HG02840 (cell line): Measurements from ENCODE around the gene PLAGL2.
"Not testable (repeated sequence)": the region's sequence is repeated elsewhere in the genome, so short reads cannot be mapped to it uniquely, and the experiment has no call there.

ENCODE experiments used
- ATAC-seq: cut with Tn5 transposase; IDR thresholded peaks from one replicate; pipeline ENCODE4 v1.9.1; 2021; ENCODE audit warnings: mild to moderate bottlenecking, moderate library complexity, moderate number of reproducible peaks; ENCODE audit not compliant: unreplicated experiment, low FRiP score

Gene PLAGL2

DNA sequence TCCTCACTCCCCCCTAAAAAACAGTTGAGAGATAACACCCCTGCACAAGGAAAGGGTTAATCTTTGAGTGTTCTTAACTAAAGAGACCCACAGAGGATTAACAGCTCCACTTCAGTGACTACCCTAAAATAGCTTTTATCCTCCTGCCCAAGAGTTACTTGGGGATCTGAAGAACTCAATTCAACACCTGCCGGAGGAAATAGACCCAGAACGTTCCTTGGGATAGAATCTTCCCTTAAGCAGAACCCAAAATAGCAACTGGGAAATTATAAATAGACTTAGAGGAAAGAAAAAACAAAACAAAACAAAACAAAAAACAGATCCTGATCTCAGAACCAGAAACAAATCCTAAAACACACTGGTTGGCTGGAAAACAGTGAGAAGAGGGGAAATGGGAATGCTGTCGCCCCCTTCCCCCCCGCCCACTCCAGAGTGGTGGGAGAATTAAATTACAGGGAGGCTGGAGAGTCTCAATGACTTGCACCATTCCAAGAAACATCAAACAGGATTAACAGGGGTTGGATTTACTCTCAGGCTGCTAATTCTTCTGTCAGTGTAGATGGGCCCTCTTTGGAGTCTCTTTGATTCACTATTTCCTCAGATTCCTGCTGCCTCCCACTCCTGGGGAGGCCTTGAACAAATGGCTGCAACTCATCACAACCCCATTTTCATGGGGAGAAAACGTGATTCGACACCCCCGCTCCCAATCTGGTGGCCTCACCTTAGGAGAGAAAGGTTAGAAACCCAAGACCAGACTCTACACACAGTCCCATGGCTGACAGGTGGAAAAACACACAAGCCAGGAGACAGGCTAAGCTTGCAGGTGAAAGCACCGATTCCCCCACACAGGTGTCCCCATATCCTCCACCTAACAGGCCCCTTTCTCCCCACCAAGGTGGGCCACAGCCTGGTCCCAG lies 1.4 kb downstream of the PLAGL2 start:
- no peak for ATAC-seq

DNA sequence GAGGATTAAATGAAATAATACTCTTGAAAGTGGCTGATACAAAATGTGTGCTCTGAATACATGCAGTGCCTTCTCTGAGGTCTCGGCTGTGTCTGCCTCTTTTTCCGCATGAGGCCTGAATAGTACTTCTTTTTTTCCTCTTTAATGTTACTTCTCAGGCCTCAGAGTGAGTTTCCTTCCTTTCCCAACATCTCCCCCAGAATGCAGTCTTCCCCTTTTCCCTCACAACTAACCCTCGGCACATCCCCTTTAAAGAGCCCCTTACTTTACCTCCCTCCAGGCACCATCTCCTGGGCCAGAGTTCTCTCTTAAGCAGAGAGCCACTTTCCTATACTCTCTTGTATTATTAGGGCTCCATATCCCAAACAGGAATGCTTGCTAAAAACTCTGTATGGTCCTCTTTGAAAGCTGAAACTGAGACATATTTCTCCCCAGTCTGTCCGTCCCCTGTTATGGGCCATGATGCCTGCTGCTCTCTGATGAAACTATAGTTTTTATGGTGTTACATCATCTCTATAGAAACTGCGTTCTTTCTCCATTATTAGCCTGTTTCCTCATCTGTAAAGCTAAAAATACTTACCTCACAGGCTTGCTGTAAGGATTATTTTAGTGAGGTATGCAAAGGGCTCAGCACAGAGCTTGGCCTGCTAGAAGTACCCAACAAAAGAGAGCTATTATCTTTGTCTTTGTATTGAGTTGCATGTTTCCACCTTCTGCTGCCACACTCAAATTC lies 2.3 kb downstream of the PLAGL2 start:
- no peak for ATAC-seq

DNA sequence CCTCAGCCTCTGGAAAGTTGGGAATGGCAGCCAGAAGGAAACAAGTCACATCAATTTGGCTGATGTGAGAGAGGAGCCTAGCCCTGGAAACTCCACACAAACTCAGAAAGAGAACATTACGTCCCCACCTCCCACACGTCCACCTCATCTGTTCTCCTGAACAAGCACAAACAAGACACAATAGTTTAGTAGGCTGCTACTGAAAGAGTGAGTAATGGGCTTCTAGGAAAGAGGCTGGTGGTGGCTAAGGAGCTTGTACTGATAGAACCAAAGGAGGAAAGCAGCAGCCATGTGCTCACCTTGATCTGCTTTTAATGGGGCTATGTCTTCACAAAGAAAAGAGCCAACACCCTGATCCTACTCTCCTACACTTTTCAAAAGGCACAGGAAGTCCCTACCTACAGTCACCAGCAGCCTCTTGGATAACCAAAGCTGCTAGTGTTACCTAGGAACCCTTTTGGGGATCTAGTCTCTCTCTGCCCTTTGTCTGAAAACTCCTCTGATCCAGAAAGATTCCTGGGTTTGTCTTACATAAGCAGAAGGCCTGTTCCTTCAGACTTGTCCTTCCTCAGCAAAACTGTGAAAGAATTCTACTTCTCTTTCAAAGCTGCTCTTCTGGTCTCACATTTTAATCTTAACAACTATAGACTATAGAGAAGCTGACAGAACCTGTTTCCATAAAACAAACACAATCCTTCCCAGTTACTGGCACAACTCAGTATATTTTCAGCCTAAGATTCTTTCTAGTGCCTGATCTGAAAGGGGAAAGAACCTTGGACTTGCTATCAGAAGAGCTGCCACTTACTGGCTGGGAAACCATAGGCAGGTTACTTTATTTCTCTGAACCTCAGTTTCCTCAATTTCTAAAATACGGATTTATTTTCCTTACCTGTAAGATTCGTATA lies 3.1 kb downstream of the PLAGL2 start:
- ATAC-seq, result no peak

DNA sequence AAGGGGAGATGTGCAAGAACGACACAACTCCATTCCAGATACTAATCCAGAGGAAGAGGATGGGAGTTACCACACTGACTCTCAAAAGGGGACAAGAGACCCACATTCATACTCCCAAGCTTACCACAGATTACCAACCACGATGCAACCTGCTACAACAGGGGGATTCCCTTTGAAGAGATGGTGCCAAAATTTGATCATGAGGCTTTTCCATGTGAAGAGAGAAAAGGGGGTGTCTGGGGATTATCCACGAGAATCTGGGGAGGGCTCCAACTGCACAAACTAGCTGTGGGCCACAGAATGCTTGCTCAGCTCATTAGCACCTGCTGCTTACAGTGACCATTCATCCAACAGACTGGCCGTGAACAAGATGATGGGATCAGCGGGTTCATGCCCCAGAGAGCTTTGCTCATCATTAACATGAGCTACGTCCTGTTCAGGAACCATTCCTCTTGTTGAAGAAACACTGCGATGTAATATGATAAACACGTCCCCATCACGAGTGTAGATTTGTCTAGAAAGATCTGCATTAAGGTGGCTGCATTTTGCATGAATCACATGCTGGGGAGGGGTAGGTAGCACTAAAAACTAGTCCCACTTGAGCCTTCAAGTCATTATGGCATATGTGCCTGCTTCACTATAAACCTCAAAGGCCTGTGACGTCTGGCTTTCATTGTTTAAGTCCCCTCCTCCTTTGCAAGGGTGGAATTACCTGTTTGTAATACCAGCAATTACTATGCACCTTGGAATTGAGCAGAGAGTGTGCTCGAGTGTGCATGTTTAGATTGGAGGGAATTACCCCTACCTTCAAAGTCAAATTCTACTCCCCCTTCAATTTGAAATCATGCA lies 4.0 kb downstream of the PLAGL2 start:
- no peak for ATAC-seq

DNA sequence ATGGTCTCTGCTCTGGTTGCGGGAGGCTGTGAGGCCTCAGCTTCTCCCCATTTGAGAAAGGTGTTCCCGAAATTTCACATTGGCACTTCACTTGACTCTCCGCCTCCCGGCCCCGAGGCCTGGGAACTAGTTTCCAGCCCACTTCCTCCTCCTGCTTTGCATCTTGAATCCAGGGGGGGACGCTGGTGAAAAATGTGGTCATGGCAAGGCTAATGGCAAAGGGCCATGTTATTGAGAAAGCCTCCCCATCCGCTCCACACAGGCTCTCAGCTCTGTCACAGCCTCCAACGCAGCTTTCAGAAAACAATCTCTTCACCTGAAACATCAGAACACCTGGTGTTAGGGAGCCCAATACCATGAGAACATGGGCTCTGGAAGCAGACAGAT lies 5.6 kb downstream of the PLAGL2 start:
- ATAC-seq, result no peak

DNA sequence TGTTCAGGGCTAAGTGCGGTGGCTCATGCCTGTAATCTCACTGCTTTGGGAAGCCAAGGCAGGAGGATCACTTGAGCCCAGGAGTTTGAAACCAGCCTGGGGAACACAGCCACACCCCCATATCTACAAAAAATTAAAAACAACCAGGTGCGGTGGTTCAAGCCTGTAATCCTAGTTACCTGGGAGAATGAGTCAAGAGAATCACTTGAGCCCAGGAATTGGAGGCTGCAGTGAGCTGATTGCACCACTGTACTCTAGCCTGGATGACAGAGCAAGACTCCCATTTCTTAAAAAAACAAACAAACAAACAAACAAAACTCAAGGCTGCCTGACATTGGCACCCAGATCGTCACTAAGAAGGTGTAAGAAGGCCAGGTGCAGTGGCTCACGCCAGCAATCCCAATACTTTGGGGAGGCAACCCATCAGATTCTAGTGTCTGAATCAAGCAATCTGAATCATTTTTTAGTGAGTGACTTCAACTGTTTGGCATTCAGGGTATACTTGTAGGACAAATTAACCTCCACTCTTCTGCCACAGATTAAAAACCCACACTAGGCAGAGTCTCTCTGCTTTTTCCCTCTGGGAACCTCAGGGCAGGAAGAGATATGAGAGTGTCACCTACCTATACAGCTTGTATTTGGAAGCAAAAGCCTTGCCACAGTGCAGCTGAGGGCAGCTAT lies 6.1 kb downstream of the PLAGL2 start:
- ATAC-seq, result no peak

DNA sequence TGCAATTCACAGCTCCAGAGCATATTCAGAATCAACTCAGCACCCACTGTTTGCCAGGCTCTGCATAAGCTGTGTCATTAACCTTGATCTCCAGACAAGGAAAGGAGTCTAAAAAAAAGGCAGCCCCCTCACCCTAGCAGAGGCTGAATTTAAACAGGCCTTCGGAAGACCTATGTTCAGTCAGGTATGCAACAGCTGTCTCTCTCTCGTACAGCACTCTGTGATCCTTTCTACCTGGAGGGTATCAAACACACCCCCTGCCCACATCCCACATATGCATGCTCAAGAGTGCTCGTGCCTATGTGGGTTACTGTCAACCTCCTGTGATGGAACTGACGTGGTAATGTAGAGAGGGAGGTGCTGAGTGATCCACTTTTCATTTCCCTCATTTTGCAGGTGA lies 8.5 kb downstream of the PLAGL2 start:
- no peak for ATAC-seq

DNA sequence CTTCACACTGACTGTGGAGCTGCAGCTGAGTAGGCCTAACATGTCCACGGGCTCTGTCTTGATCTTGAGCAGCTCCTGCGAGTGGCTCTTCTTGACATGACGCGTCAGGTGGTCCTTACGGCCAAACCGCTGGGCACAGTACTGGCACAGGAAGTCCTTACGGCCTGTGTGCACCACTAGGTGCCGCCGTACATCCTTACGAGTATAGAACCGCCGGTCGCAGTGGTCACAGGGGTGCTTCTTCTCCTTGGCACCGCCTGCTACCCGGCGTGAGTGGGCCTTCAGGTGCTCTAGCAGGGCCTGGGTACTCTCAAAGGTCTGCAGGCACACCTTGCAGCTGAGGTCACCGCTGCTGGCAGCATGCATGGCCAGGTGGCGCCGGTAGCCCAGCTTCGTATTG lies 10.4 kb downstream of the PLAGL2 start:
- not testable (repeated sequence) for ATAC-seq

DNA sequence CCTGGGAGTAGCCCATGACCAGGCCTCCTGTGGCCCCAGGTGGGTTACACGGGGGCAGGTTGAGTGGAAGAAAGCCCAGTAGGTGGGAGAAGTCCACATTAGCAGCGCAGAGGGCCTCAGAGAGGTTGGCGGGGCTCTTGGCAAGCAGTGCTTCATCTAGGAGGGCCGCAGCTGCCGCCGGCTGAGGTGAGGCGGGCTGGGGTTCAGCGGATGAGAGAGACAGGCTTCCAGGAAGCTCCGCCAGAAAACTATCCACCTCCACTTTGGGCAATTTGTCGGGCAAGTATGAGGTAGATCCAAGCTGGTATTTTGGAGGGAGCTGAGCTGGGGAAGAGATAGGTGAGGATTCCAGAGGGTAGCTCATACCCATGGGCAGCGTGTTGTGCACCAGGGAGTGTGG lies 10.9 kb downstream of the PLAGL2 start:
- ATAC-seq, result not testable (repeated sequence)

DNA sequence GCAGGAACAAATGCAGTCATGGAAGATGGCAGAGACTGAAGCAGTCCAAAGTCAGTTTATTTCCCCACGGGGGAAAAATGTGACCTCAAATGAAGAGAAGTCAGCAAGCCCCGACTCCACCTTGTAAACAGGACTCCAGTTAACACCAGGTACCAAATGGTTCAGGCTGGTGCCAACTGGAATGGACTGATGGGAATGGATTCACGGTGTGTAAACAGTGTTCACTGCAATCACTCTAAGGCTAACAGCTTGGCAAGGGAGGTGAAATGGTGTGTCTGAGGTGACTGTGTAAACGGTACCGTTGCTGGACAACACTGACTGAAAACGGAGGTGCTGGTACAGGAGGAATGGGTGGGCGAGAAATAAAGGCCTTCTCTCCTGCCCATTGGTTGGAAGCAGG lies 12.0 kb downstream of the PLAGL2 start:
- ATAC-seq, result no peak

DNA sequence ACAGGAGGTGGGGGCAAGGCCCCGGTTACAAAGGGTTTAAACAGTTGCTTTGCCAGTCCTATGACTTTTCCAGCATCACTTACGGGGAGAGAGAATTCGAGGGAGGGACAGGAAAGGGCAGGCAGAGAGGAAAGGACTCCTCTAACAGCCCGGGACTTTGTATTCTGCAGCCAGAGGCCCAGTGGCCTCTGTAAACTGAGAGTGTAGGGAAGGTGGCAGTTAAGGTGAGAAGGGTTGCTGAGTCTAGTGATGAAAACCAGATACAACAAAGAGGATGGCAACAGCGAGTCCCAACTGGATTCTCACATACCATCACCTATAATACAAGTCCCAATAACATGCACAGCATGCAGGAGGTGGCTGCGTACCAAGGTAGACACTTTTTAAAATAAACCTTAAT lies 13.5 kb downstream of the PLAGL2 start:
- ATAC-seq, result no peak

DNA sequence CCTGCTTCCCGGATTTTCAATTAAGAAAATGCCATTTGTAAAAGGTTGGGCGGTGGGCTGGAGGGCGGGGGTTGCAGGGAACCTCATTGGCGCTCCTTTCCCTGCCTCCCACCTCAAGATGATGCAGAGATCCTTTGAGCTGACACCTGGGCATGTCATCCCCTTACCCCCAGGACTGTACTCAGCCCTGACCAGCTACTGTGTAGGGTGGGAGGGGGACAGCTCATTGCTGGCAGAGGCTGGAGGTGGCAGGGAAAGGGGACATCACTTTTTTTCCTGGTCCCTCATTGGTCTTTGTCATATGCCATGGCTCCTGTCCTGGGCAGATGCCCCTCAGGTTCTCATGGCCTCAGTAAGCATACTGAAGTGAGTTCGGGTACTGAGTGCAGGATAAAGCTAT lies 14.2 kb downstream of the PLAGL2 start:
- not testable (repeated sequence) for ATAC-seq

DNA sequence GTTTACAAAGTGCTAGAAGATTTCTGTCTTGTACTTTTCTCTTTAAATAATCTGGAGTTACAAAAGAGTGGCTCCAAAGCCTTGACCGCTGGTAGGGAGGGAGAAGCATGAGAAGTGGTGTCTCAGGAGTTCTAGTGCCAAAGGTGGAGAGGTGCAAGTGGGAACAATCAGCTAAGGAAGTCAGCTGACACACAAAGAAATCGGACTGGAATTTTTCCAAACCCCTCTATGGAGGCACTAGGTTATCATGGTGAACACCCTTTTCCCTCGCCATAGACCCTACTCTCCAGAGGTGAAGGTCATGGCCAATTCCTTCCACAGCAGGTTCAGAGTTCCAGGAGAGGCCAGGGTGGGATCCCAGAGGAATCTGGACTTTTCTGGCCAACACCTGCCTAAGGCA lies 14.8 kb downstream of the PLAGL2 start:
- ATAC-seq, result no peak

DNA sequence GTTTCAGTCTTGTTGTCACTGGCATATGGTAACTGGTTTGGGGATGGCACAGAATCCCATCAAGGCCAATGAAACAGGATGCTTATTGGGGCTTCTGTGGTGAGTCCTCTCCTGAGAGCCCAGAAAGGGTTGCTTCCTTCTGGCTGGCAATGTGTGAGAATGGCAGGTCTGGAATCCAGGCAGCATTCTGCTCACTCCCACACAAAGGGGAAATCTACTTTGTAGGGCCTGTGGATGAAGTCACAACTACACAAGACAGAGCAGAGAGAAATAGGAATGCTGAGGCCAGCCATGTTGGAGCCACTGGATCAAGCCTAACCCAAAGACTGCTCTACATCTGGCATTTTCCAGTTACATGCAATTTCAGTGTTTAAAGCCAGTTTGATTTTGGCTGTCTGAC lies 15.7 kb downstream of the PLAGL2 start:
- ATAC-seq, result no peak

DNA sequence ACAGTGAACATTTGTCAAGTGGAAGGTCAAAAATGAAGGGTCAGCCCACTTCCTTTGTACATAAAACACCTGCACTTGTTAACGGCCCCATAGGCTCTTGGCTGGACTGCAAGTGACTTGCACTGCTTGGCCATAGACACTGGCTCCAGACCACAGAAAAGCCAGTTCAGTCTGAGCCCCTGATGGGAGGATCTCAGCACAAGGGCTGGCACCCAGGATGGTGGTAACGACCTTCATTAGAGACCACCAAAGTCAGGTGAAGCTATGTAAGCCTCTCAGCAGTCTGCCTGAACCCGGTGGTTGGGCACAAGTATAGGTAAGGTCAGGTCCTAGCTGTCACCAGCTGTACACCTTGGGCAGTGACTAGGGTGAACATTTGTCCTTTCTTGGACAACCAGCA lies 16.1 kb downstream of the PLAGL2 start:
- ATAC-seq, result no peak

DNA sequence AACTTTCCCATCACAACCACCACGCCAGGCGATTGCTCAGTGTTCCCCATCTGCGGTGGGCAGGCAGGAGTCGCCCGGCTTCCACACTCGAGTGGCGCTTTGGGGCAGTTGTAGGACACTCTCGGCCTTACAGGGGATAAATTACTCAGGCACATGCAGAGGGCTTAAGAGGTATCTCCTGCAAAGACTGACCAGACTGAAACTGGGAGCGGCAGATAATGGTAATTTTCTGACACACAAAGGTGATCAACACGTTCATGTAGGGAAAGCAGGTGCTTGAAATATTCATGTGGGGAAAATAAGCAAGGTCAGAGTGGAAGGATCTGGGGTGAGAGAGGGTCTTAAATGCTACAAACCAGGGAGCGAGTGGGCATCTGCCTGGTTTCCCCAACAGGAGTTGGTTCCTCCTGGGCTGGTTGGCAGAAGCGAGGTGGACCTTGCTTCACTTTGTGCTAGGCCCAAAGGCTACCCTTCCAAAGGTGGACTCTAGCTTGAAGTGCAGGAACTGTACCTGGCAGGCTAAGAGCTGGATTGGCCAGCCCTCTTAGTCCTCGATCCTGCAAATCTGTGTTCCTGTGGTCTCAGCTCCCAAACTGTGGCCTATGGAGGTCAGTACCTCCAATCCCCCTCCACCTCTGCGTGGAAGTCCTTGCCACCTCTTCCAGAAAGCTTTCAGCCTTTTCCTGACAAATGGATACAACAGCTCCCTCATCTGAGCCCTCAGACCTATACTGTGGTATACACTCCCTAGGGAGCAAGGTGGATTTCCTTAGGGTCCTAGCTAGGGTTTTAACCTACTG lies 16.7 kb downstream of the PLAGL2 start:
- ATAC-seq, result no peak

DNA sequence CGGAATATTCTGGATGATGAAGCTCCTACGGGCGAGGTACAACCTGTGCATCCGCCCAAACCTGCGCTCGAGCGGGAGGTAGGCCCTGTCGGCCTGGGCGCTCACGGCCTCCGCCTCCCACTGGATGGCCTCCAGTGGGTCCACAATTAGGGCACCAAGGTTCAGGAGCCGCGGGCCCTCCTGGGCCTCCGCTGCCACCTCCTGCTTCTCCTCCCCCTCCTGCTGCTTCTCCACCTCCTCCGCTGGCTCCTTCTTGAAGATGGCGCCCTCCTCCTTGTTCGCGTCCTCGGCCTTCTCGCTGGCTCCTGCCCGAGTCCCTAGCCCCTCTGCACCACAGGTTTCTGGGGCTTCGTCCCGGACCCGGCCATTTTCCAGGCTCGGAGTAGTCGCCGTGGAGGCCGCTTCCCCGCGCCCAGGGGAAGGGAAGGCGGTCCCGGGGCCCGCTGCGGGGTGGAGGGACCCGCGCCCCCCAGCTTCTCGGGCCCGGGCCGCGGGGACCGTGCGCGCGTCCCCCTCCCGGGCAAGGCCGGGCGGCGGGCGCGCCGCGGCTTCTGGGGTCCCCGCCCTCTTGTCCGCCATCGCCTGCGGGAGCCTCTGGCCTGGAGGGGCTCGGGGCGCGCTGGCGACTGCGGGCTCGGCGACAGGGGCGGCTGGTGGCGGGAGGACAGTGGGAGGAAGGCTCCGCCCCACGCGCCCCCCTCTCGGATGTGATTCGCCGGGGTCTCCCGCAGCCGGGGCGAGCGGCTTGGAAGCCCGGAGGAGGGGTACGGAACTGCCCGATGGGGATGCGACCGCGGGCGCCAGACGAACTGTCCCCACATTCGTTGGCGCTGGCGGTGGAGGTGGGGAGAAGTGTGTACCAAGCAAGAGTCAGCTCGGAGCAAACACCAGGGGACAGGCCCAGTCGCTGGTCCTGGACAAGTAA lies 17.6 kb downstream of the PLAGL2 start:
- no peak for ATAC-seq

DNA sequence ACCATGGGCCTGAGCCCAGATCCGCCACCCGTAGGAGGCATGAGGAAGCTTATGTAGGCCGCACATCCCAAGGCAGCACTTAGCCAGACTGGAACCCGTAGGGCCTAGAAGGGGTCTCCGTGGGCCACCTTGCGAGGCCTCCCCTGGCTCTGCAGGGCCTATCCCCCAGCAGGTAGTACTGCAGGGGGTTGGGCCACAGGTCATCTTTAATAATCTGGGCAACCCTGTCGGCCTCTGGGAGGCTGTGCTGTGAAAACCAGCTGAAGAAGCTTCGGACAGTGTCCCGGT lies 18.5 kb downstream of the PLAGL2 start:
- ATAC-seq, result no peak
